Choroid plexus epithelial cell (primary cell): ENCODE results near the gene SCUBE1.

Source experiments
- DNase-seq: peaks from one replicate; pipeline ENCODE4 v3.0.0-alpha.2; 2010; ENCODE audit warnings: low read depth
- H3K4me3 ChIP-seq: 2 replicates; pipeline ENCODE4 v1.5.1; 2011; ENCODE audit warnings: low read depth, mild to moderate bottlenecking, control low read depth, low read length, moderate library complexity
- TF ChIP-seq, protein P1 (sequence below): conservative IDR thresholded peaks from 2 replicates; pipeline ENCODE4 v1.5.1; 2011; ENCODE audit warnings: low read depth, mild to moderate bottlenecking, control low read depth, inconsistent platforms, low read length, moderate library complexity

The SCUBE1 gene

DNA sequence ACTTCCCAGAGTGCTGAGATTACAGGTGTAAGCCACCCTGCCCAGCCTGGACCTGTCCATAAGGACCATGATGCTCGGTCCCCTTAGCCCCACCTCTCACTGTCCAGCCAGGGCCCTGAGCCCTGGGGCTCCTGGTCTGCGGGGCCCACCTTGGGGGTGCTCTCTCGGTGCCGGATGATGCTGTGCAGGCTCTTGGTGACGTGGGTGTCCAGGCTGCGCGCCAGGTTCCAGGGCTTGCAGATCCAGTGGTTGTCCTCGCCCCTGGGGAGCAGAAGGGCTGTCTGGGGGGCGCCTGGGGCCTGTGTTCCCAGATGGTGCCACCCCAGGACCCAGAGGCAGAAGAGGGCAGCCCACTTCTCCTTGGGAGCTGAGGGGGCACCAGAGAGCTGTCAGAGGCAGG lies 169.6 kb downstream of the SCUBE1 start:
- TF ChIP-seq, protein P1, sequence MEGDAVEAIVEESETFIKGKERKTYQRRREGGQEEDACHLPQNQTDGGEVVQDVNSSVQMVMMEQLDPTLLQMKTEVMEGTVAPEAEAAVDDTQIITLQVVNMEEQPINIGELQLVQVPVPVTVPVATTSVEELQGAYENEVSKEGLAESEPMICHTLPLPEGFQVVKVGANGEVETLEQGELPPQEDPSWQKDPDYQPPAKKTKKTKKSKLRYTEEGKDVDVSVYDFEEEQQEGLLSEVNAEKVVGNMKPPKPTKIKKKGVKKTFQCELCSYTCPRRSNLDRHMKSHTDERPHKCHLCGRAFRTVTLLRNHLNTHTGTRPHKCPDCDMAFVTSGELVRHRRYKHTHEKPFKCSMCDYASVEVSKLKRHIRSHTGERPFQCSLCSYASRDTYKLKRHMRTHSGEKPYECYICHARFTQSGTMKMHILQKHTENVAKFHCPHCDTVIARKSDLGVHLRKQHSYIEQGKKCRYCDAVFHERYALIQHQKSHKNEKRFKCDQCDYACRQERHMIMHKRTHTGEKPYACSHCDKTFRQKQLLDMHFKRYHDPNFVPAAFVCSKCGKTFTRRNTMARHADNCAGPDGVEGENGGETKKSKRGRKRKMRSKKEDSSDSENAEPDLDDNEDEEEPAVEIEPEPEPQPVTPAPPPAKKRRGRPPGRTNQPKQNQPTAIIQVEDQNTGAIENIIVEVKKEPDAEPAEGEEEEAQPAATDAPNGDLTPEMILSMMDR: no peak
- no peak overlapping the region for H3K4me3 ChIP-seq
- DNase-seq: no peak

DNA sequence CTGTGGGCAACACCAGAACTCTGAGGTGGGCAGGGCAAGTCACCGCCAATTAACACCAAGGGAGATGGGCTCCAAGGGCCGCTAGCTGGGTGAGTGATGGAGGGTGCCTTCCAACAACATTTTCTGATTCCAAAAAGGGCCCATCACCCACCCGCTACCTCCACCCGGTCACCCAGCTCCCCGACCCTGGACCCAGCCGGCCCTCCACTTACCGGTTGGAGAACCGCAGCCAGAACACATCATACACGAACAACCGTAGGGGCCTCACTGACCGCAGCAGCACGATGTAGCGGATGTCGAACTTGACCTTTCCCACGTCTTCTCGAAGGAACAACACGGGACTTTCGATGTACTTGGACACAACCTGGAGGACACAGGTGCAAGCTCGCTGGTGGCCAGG lies 171.0 kb downstream of the SCUBE1 start:
- TF ChIP-seq, protein P1: no peak
- no peak for DNase-seq
- H3K4me3 ChIP-seq: no peak overlapping the region

DNA sequence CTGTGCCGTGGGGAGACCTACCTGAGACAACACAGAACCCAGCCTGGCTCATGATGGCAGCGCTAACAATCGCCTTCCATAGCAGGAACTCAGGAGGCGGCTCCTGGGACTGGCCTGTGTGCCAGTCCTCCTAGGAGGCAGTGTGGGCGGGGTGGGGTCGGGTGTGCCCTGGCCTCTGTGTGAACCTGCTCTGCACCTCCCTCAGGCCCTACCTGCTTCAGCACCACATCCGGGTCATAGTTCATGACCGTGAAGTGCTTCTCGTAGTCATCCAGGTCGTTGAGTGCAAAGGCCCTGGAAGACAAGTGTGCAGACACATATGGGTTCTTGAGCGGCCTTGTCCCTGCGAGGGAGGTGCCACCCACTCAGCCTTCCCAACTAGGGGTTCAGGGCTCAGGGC lies 171.6 kb downstream of the SCUBE1 start:
- DNase-seq: no peak
- TF ChIP-seq, protein P1: no peak
- no peak overlapping the region for H3K4me3 ChIP-seq

DNA sequence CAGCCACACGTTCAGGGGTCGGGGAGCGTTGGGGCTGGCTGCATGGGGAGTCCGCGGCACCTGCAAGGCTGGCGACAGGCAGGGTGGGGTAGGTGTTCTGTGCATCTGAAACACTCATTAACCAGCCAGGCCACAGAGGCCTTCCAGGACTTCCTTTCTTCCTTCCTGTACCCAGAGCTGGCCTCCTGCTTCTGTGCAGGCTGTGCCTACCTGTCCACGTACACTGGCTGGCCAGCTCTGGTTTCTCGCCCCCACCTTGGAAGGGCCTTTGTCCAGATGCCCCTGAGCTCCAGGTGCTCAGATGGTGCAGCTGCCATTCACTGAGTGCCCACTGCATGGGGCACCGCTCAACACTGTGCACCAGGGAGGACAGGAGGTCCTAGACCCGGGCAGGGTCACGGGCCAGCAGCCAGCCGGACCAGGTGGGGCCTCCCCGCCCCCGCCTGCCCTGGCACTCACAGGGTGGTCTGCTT lies 172.1 kb downstream of the SCUBE1 start:
- H3K4me3 ChIP-seq: no peak overlapping the region
- TF ChIP-seq, protein P1: no peak
- DNase-seq: no peak

DNA sequence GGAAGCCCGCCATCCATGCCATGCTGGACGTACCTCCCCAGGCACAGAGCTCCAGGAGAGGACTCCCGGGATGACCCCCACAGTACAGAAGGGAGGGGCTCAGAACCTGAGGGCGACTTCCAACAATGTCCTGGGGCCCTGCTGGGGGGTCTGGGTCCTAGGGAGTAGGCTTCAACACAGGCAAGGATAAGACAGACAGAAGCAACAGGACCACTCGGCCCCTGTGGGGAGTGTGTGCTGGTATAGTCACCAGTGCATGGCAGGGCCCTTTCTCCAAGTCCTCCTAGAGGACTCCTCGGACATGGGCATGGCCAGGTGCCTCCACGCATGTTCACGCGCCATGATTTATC lies 173.1 kb downstream of the SCUBE1 start:
- TF ChIP-seq, protein P1: no peak
- no peak overlapping the region for H3K4me3 ChIP-seq
- no peak for DNase-seq

DNA sequence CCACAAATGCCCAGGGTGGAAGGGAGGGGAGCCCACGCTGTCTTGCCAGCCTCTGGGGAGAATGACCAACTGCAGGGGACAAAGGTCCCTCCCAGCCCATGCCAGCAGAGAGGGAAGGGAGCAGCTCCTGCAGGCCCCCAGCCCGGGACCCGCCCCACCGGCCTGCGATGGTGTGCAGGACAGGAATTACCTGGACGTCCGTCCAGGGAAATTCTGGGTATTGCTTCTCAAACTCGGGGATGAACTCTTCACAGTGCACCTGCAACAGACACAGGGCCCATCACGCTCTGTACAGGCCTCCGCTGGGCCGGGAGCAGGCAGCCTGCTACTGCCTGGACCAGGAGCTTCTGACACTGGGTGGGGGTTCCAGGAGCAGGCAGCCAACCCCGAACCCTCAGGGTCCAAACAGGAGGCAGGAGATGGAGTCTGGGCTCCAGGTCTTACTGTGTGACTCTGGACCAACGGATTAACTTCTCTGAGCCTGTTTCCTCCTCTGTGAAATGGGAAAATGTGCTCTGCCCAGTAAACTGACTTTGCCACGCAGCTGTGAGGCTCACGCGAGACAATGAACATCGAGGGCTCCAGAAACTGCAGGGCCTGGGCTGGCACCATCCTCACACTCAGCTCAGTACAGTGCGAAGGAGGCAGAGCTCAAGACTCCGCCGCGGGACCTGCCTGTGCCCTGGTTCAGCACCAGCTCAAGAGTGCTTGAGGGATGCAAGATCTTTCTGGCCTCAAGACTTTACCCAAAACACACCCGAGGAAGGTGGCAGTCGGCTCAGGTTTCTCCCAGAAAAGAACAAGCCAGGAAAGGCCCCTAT lies 173.7 kb downstream of the SCUBE1 start:
- TF ChIP-seq, protein P1: no peak
- DNase-seq: no peak
- H3K4me3 ChIP-seq: no peak overlapping the region
